ENCODE measurements around the gene ZNF69.
"Not testable (repeated sequence)": the region's sequence is repeated elsewhere in the genome, so short reads cannot be mapped to it uniquely, and the experiment has no call there.

ZNF69 gene

GRCh38 chr19:11902228-11902627 is 14.6 kb downstream of the ZNF69 start:
- in situ Hi-C loops (cut with MboI; ENCODE audit: low sequenced_read_pairs, unreplicated experiment): no loop called here
- no peak for DNase-seq (ENCODE audit: low spot score)
- no peak for TF ChIP-seq CTCF (IDR thresholded peaks at IDR 0.05; ENCODE audit: borderline replicate concordance, control extremely low read depth, extremely low read depth, insufficient read depth, missing control alignments)

- no peak for DNase-seq (ENCODE audit: low spot score)
- TF ChIP-seq CTCF (IDR thresholded peaks at IDR 0.05; ENCODE audit: borderline replicate concordance, control extremely low read depth, extremely low read depth, insufficient read depth, missing control alignments): no peak
- in situ Hi-C loops (cut with MboI; ENCODE audit: low sequenced_read_pairs, unreplicated experiment): no loop called here
Observed at GRCh38 chr19:11905928-11906327, 18.3 kb downstream of the ZNF69 start.

- in situ Hi-C loops (cut with MboI; ENCODE audit: low sequenced_read_pairs, unreplicated experiment); DNase-seq (ENCODE audit: low spot score): not testable (repeated sequence)
Observed at GRCh38 chr19:11911937-11912336, 24.4 kb downstream of the ZNF69 start.

- in situ Hi-C loops (cut with MboI; ENCODE audit: low sequenced_read_pairs, unreplicated experiment); DNase-seq (ENCODE audit: low spot score): not testable (repeated sequence)
Observed at GRCh38 chr19:11914417-11915051, 27.0 kb downstream of the ZNF69 start.

GRCh38 chr19:11921852-11922495 is 34.4 kb downstream of the ZNF69 start:
- no peak for DNase-seq (ENCODE audit: low spot score)
- no peak for TF ChIP-seq CTCF (IDR thresholded peaks at IDR 0.05; ENCODE audit: borderline replicate concordance, control extremely low read depth, extremely low read depth, insufficient read depth, missing control alignments)
- in situ Hi-C loops (cut with MboI; ENCODE audit: low sequenced_read_pairs, unreplicated experiment): no loop called here

- peak; percentile 95 for DNase-seq (ENCODE audit: low spot score)
- in situ Hi-C loops (cut with MboI; ENCODE audit: low sequenced_read_pairs, unreplicated experiment): no loop called here
- TF ChIP-seq CTCF (IDR thresholded peaks at IDR 0.05; ENCODE audit: borderline replicate concordance, control extremely low read depth, extremely low read depth, insufficient read depth, missing control alignments): no peak
Observed at GRCh38 chr19:11924886-11925650, 37.5 kb downstream of the ZNF69 start, which contains the start of gene ZNF700. Gene ZNF700 (plus strand): TSS chr19:11925107. CDS start chr19:11925211, 104 bp downstream.

- not testable (repeated sequence) for DNase-seq (ENCODE audit: low spot score)
Observed at GRCh38 chr19:11925651-11926187, 38.1 kb downstream of the ZNF69 start.

DNA sequence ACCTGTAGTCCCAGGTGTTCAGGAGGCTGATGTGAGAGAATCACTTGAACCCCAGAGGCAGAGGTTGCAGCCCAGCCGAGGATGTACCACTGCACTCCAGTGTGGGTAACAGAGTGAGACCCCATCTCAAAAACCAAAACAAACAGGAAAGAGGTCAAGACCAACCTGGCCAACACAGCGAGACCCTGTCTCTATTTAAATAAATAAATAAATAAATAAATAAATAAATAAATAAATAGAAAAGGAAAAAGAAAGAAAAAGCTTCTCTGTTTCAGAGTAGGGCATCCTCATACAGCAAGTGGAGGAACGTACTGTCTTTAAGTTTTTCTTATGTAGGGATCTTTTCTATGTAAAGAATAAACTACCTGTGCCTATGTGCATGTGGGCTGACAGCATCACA is 39.6 kb downstream of the ZNF69 start:
- no peak for TF ChIP-seq CTCF (IDR thresholded peaks at IDR 0.05; ENCODE audit: borderline replicate concordance, control extremely low read depth, extremely low read depth, insufficient read depth, missing control alignments)
- DNase-seq (ENCODE audit: low spot score): no peak
- in situ Hi-C loops (cut with MboI; ENCODE audit: low sequenced_read_pairs, unreplicated experiment): no loop called here

More at GRCh38 chr19:11925651-11926187, 38.1 kb downstream of the ZNF69 start:
- in situ Hi-C loops (cut with MboI; ENCODE audit: low sequenced_read_pairs, unreplicated experiment): not testable (repeated sequence)

Data from GM13976 (cell line).